IMR-90 (cell line): ENCODE measurements around the gene ME2. TPM values are rescaled to one million over a fixed set of nuclear protein-coding genes. Genes with fewer than 3 reads are reported as not detected.

Source experiments
- ATAC-seq: fragments of 200-7000 bp; cut with Tn5 transposase; 2 replicates; pipeline ENCODE4 v1.9.1; 2020; ENCODE audit warnings: low read depth, mild to moderate bottlenecking, moderate library complexity
- BruUV-seq: library from RNA; stranded (reverse); fragments of 400-500 nt; replicated peaks from 2 replicates; lab custom pipeline; 2021; lab: Mats Ljungman, UMichigan
- CTCF ChIA-PET: fragments of 300-600 bp; formaldehyde crosslinking; extraction: SDS; loops from one replicate; lab custom pipeline; 2021; ENCODE audit warnings: antibody characterized with exemption; lab: Yijun Ruan, JAX
- POLR2A ChIA-PET: fragments of 300-600 bp; sonication (Branson Sonifier 250); formaldehyde crosslinking; loops from one replicate; lab custom pipeline; 2022; ENCODE audit warnings: antibody characterized with exemption; ENCODE audit not compliant: unreplicated experiment; lab: Charles Lee
- DNase-seq: peaks from one replicate; pipeline ENCODE4 v3.0.0; 2013
- H2AFZ ChIP-seq: replicated peaks from 2 replicates; pipeline ENCODE3; 2013; ENCODE audit warnings: low read length, mild to moderate bottlenecking; ENCODE audit not compliant: poor library complexity
- H2AK5ac ChIP-seq: 2 replicates; pipeline ENCODE4 v1.6.1; 2013; ENCODE audit warnings: low read depth, low read length, inconsistent platforms
- H2AK9ac ChIP-seq: replicated peaks from 2 replicates; pipeline ENCODE3; 2013; ENCODE audit warnings: mild to moderate bottlenecking, low read depth, low read length, moderate library complexity; ENCODE audit not compliant: poor library complexity
- H2BK120ac ChIP-seq: 2 replicates; pipeline ENCODE4 v1.6.1; 2013; ENCODE audit warnings: low read depth, low read length, inconsistent platforms
- H2BK15ac ChIP-seq: 3 replicates; pipeline ENCODE4 v1.6.1; 2013; ENCODE audit warnings: low read depth, low read length, inconsistent platforms
- H2BK20ac ChIP-seq: 2 replicates; pipeline ENCODE4 v1.6.1; 2013; ENCODE audit warnings: low read depth, mild to moderate bottlenecking, inconsistent platforms, low read length, moderate library complexity
- H2BK5ac ChIP-seq: 2 replicates; pipeline ENCODE4 v1.6.1; 2013; ENCODE audit warnings: mild to moderate bottlenecking, low read depth, low read length, inconsistent platforms; ENCODE audit not compliant: poor library complexity, severe bottlenecking
- H3K14ac ChIP-seq: replicated peaks from 2 replicates; pipeline ENCODE4 v1.6.1; 2013; ENCODE audit warnings: low read depth, low read length, inconsistent platforms
- H3K18ac ChIP-seq: 2 replicates; pipeline ENCODE4 v1.6.1; 2013; ENCODE audit warnings: low read depth, low read length, control low read depth
- H3K23ac ChIP-seq: 2 replicates; pipeline ENCODE4 v1.6.1; 2013; ENCODE audit warnings: low read depth, low read length, inconsistent platforms
- H3K27ac ChIP-seq: 2 replicates; pipeline ENCODE4 v1.5.1; 2013; ENCODE audit warnings: mild to moderate bottlenecking, control low read depth, low read length; ENCODE audit not compliant: insufficient read depth
- H3K27me3 ChIP-seq: 2 replicates; pipeline ENCODE4 v1.6.1; 2013; ENCODE audit warnings: low read length; ENCODE audit not compliant: control insufficient read depth, insufficient read depth
- H3K36me3 ChIP-seq: 2 replicates; pipeline ENCODE4 v1.6.1; 2013; ENCODE audit warnings: low read length, mixed read lengths; ENCODE audit not compliant: control insufficient read depth, insufficient read depth
- H3K4ac ChIP-seq: 2 replicates; pipeline ENCODE4 v1.6.1; 2013; ENCODE audit warnings: low read depth, low read length, inconsistent platforms
- H3K4me1 ChIP-seq: 2 replicates; pipeline ENCODE4 v1.6.1; 2013; ENCODE audit warnings: low read length, mixed read lengths; ENCODE audit not compliant: control insufficient read depth, insufficient read depth
- H3K4me2 ChIP-seq: 2 replicates; pipeline ENCODE4 v1.6.1; 2013; ENCODE audit warnings: low read depth, mild to moderate bottlenecking, control low read depth, low read length, moderate library complexity
- H3K4me3 ChIP-seq: 2 replicates; pipeline ENCODE4 v1.5.1; 2013; ENCODE audit warnings: low read depth, mild to moderate bottlenecking, control low read depth, low read length, moderate library complexity; ENCODE audit not compliant: insufficient read depth
- H3K56ac ChIP-seq: 2 replicates; pipeline ENCODE4 v1.6.1; 2013; ENCODE audit warnings: low read length, inconsistent platforms; ENCODE audit not compliant: insufficient read depth; ENCODE audit errors: extremely low read depth
- H3K79me1 ChIP-seq, 2 experiments: 2 replicates each; pipeline ENCODE4 v1.6.1; 2013; ENCODE audit warnings: low read length in 2 of 2, inconsistent platforms in 1 of 2, low read depth in 1 of 2
- H3K9ac ChIP-seq: 2 replicates; pipeline ENCODE4 v1.6.1; 2013; ENCODE audit warnings: low read depth, low read length, control low read depth
- H3K9me1 ChIP-seq: 2 replicates; pipeline ENCODE4 v1.6.1; 2013; ENCODE audit warnings: low read length, inconsistent platforms; ENCODE audit not compliant: insufficient read depth
- H3K9me3 ChIP-seq: 2 replicates; pipeline ENCODE4 v1.6.1; 2013; ENCODE audit warnings: low read length; ENCODE audit not compliant: control insufficient read depth, insufficient read depth
- H4K20me1 ChIP-seq: 2 replicates; pipeline ENCODE4 v1.6.1; 2013; ENCODE audit warnings: low read length, inconsistent platforms; ENCODE audit not compliant: insufficient read depth
- H4K5ac ChIP-seq: 2 replicates; pipeline ENCODE4 v1.6.1; 2013; ENCODE audit warnings: mild to moderate bottlenecking, low read depth, low read length, control low read depth
- H4K8ac ChIP-seq, 2 experiments: 2 replicates each; pipeline ENCODE4 v1.6.1; 2013; ENCODE audit warnings: low read depth in 2 of 2, low read length in 2 of 2, control low read depth in 1 of 2, inconsistent platforms in 1 of 2
- H4K91ac ChIP-seq: 2 replicates; pipeline ENCODE4 v1.6.1; 2013; ENCODE audit warnings: low read depth, low read length, inconsistent platforms; ENCODE audit not compliant: insufficient read depth
- CEBPB ChIP-seq: IDR thresholded peaks from 2 replicates; pipeline ENCODE4 v1.6.1; 2012; ENCODE audit warnings: low read depth, low read length, improper control_type of control experiment
- CHD1 ChIP-seq: IDR thresholded peaks from 2 replicates; pipeline ENCODE4 v1.6.1; 2012; ENCODE audit warnings: low read depth, low read length, improper control_type of control experiment
- MAFK ChIP-seq: IDR thresholded peaks from 2 replicates; pipeline ENCODE4 v1.6.1; 2012; ENCODE audit warnings: low read depth, low read length, improper control_type of control experiment
- MAZ ChIP-seq: IDR thresholded peaks from 2 replicates; pipeline ENCODE4 v1.6.1; 2012; ENCODE audit warnings: low read depth, mild to moderate bottlenecking, low read length, improper control_type of control experiment, moderate library complexity, borderline replicate concordance
- MXI1 ChIP-seq: IDR thresholded peaks from 2 replicates; pipeline ENCODE4 v1.6.1; 2012; ENCODE audit warnings: low read depth, mild to moderate bottlenecking, low read length, moderate library complexity, borderline replicate concordance
- POLR2A ChIP-seq: IDR thresholded peaks from 2 replicates; pipeline ENCODE4 v1.6.1; 2012; ENCODE audit warnings: mild to moderate bottlenecking, low read depth, low read length
- RCOR1 ChIP-seq: IDR thresholded peaks from 2 replicates; pipeline ENCODE4 v1.6.1; 2012; ENCODE audit warnings: mild to moderate bottlenecking, low read length, improper control_type of control experiment; ENCODE audit not compliant: insufficient replicate concordance
- WGBS, 2 experiments: methylation state at CpG; one replicate each; pipeline versions ENCODE4 v1.1.5 to v1.1.7; 2013; ENCODE audit warnings: missing lambda C conversion rate in 2 of 2; ENCODE audit not compliant: insufficient read length in 1 of 2; ENCODE audit errors: extremely low coverage in 2 of 2; 5-methylcytosine and 5-hydroxymethylcytosine counted together
- dilution Hi-C: fragments of 300-500 bp; cut with HindIII; formaldehyde crosslinking; loops from one replicate; pipeline ENCODE4 v1.14.3; 2018; ENCODE audit warnings: low sequenced_read_pairs; ENCODE audit not compliant: unreplicated experiment
- in situ Hi-C: fragments of 300-500 bp; cut with MboI; formaldehyde crosslinking; loops from 3 replicates; pipeline ENCODE4 v1.14.3; 2019; ENCODE audit warnings: low sequenced_read_pairs, inconsistent platforms, mixed read lengths
- intact Hi-C: fragments of 100-400 bp; cut with micrococcal nuclease; formaldehyde crosslinking; loops from 2 replicates; pipeline ENCODE4 v1.10.0; 2022
- polyA plus RNA-seq, 3 experiments: library from polyadenylated mRNA; depleted of rRNA; stranded (reverse); fragments of >200 nt; gene quantifications; 2 replicates each; pipeline ENCODE4 v1.2.3, GENCODE V29; 2012; ENCODE audit warnings: low replicate concordance in 1 of 3
- total RNA-seq: library from RNA; depleted of rRNA; stranded (reverse); fragments of >200 nt; gene quantifications from 2 replicates; pipeline ENCODE4 v1.2.3, GENCODE V29; 2012
- TF ChIP-seq, protein P1 (sequence below): conservative IDR thresholded peaks from 2 replicates; pipeline ENCODE4 v1.5.1; 2012; ENCODE audit warnings: mild to moderate bottlenecking, low read depth, low read length, improper control_type of control experiment

The ME2 gene
- total and polyA plus RNA-seq, 2 of the 4 experiments (the other 2 are of a cell fraction), result 29.7 to 32.6 TPM

GRCh38 chr18:50982086-50982801, 103.3 kb downstream of the ME2 start:
- Histone ChIP-seq H2BK5ac (no peak overlapping the region), H3K4ac (no peak overlapping the region), H3K14ac (no peak overlapping the region), H4K20me1 (0 out of 2 replicates have a peak, but pooled peaks cover 3% of the 10 kb centered on the region), H2BK15ac (no peak overlapping the region), H3K27ac (no peak overlapping the region), H2AFZ (no peak overlapping the region), H3K4me3 (no peak overlapping the region), H3K9me1 (peaks cover 6% of the 10 kb centered on the region), H3K9me3 (peaks cover 3% of the 10 kb centered on the region; the same call in 1 of the 2 replicates), H2BK20ac (no peak overlapping the region), H3K4me1 (peaks cover 9% of the 10 kb centered on the region), H4K8ac (no peak overlapping the region), H3K4me2 (no peak overlapping the region), H2AK5ac (no peak overlapping the region), H3K18ac (no peak overlapping the region), H3K23ac (no peak overlapping the region), H4K91ac (no peak overlapping the region), H2BK120ac (no peak overlapping the region), H2AK9ac (no peak overlapping the region), H3K56ac (no peak overlapping the region), H3K9ac (no peak overlapping the region), H3K79me1 (peaks cover 5 to 10% of the 10 kb centered on the region in 2 experiments; a peak in 2 of 4 replicates), H4K5ac (no peak overlapping the region), H3K36me3 (peaks cover 18% of the 10 kb centered on the region; the same call in 1 of the 2 replicates), H3K27me3 (no peaks in the 10 kb centered on the region)
- ChIA-PET CTCF (no interaction called here), POLR2A (no interaction called here)
- WGBS, 2 experiments, result 88% methylated on average over 1 of the region's 8 CpGs; no CpG with 5 or more reads in 1 of the 2 experiments
- no TSS peak for BruUV-seq
- no peak for ATAC-seq
- intact Hi-C loops (no loop called here), dilution Hi-C loops (no loop called here), in situ Hi-C loops (no loop called here)
- TF ChIP-seq MXI1 (no peak), MAZ (no peak), POLR2A (no peak), MAFK (peak; percentile 77), RCOR1 (no peak), CHD1 (no peak), CEBPB (no peak)
- TF ChIP-seq, protein P1, sequence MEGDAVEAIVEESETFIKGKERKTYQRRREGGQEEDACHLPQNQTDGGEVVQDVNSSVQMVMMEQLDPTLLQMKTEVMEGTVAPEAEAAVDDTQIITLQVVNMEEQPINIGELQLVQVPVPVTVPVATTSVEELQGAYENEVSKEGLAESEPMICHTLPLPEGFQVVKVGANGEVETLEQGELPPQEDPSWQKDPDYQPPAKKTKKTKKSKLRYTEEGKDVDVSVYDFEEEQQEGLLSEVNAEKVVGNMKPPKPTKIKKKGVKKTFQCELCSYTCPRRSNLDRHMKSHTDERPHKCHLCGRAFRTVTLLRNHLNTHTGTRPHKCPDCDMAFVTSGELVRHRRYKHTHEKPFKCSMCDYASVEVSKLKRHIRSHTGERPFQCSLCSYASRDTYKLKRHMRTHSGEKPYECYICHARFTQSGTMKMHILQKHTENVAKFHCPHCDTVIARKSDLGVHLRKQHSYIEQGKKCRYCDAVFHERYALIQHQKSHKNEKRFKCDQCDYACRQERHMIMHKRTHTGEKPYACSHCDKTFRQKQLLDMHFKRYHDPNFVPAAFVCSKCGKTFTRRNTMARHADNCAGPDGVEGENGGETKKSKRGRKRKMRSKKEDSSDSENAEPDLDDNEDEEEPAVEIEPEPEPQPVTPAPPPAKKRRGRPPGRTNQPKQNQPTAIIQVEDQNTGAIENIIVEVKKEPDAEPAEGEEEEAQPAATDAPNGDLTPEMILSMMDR, result no peak
- no peak for DNase-seq
